ENCODE data around the gene MT1H.
A peak's percentile ranks its signal among the peaks of the same experiment; 100 is the strongest.

MT1H gene

DNA sequence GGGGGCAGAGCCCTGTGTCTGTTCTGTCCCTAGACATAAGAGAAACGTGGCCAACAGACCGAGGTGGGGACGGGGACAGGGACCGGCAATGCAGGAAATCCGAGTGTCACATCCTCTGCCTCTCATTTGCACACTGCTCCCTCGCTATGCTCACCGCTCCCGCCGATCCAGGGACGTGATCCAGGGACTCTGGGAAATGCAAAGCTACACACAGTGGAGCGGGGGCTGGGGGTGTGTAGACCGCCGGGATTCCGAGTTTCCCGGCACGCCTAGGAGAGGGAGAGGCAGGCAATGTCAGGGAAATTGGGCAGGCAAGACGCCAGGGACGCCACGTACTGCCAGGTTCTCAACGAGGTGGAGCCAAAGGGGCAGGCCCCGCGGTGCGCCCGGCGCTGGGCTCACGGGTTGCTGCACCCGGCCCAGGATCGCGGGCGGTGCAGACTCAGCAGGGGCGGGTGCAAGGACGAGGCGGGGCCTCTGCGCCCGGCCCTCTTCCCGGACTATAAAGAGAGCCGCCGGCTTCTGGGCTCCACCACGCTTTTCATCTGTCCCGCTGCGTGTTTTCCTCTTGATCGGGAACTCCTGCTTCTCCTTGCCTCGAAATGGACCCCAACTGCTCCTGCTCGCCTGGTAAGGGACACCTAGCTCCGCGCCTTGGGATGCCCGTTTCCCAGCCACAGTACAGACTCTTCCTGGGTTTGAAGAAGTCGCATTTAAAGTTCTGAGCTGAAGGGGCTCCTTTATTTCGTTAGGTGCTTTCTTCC, 12.5 kb downstream of the MT1H start, which contains the start of gene MT1X:
MT1X (plus strand) TSS at position 532 of the 764 bp plus-strand sequence; CDS start at position 603, 71 bp downstream.
- TF ChIP-seq CTCF (IDR thresholded peaks at IDR 0.05; ENCODE audit: low read depth, low read length): no peak
- peak; percentile 85 for DNase-seq (ENCODE audit: low read depth, low spot score)
- in situ Hi-C loops (cut with HindIII; ENCODE audit: low sequenced_read_pairs): no loop called here
- H3K4me3 ChIP-seq (ENCODE audit: low read depth, low read length): peak within 1 kb of the TSS; percentile 55

DNA sequence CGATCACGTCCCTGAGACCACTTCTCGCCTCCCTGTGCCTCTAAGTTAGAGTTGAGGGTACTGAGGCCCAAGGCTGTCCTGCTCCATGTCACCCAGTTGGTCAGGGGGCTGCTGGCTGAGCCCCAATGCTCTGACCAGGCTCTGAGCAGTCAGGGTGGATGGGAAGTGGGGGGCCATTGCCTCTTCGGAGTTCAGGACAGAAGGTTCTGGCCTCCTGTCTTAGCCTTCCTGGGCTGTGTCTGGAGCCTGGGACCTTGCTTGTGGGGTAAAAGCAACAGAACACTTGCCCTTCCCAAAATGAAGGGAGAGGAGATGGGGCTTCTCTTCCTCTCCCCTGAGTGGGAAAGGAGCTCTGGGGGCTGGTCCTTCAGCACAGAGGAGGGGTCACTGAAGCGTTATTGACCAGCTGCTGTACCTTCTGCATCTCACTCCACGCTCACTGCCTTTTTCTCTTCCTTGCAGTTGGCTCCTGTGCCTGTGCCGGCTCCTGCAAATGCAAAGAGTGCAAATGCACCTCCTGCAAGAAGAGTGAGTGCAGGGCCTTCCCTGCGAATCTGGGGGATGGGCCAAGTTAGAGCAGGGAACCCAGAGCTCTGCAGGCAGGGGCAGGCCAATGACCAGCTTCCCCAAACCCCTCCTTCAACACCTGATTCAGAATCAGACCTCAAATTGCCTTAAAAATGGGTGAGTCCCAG, 13.2 kb downstream of the MT1H start:
- TF ChIP-seq CTCF (IDR thresholded peaks at IDR 0.05; ENCODE audit: low read depth, low read length): no peak
- no peak for DNase-seq (ENCODE audit: low read depth, low spot score)

GRCh38 chr16:56683424-56684172, 14.0 kb downstream of the MT1H start:
- in situ Hi-C loops (cut with HindIII; ENCODE audit: low sequenced_read_pairs): no loop called here
- DNase-seq (ENCODE audit: low read depth, low spot score): no peak
- no peak for TF ChIP-seq CTCF (IDR thresholded peaks at IDR 0.05; ENCODE audit: low read depth, low read length)
- H3K4me3 ChIP-seq (ENCODE audit: low read depth, low read length): no peak overlapping the region

More for the DNA sequence above, 13.2 kb downstream of the MT1H start:
- H3K4me3 ChIP-seq (ENCODE audit: low read depth, low read length): peak overlapping the region; percentile 55
- in situ Hi-C loops (cut with HindIII; ENCODE audit: low sequenced_read_pairs): no loop called here

DNA sequence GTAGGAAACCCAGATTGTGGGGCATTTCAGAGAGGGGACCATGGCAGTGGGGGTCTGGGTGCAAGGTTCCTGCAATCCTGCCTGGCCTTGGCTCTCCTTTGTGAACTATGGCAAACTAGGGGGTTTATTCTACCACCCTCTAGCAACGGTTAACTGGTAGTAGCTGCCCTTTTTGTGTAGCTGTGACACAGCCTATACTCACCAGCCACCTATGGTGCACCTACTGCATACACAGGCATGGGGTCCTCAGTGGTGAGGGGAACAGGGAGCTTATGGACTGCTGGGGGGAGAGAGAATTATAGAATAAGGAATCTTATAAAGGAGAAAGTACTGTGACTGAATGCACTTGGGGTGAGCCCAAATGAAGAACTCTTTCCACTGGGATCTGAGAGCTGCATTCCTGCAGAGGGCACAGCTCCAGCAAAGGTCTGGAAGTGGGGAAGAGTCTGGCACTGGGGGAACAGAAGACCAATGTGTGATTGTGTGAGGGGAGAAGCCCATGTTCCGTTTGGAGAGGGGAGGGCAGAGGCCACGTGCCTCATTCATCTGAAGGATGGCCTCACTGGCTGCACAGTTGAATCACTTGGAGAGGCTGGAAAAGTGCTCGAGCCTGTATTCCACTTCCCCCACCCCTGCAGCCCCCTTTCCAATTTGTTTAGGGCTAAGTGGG, 14.8 kb downstream of the MT1H start:
- no peak for TF ChIP-seq CTCF (IDR thresholded peaks at IDR 0.05; ENCODE audit: low read depth, low read length)
- H3K4me3 ChIP-seq (ENCODE audit: low read depth, low read length): no peak overlapping the region
- no peak for DNase-seq (ENCODE audit: low read depth, low spot score)
- in situ Hi-C loops (cut with HindIII; ENCODE audit: low sequenced_read_pairs): no loop called here

DNA sequence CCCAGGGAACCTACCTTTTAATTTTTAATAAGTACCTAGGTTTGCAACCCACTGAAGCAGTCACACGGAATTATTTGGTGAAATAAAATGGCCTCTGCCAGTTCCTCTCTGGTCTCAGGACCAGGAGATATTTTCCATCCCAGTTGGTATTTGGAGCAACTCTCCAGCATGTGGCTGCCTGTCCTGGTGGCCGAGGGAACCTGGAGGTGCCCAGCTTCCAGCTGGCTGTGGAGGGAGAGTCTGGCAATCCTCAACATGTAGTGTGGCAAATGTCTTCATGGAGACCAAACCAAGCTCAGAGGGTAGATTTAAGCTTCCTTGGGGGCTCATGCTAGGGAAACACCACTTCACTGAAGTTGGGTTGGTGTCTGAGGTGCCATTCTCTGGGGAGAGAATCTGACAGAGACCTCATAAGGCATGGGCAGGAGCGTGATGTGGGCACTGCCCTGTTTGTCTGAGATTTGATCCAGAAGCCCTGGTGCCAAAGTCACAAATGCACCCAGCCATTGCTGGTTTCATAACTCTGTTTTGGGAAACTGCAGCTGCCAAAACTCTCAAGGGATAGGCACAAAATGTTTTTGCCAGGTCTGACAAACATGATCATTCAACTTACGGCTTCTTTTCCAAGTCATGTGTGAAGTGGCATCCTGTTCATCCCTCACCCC, 15.4 kb downstream of the MT1H start:
- in situ Hi-C loops (cut with HindIII; ENCODE audit: low sequenced_read_pairs): no loop called here
- no peak for TF ChIP-seq CTCF (IDR thresholded peaks at IDR 0.05; ENCODE audit: low read depth, low read length)
- no peak overlapping the region for H3K4me3 ChIP-seq (ENCODE audit: low read depth, low read length)
- DNase-seq (ENCODE audit: low read depth, low spot score): no peak
